ENCODE data around the gene TTC38.

Gene TTC38

GRCh38 chr22:46335201-46336118, 67.7 kb downstream of the TTC38 start, which contains the start of gene TRMU:
Gene TRMU (plus strand): TSS chr22:46335714. CDS start chr22:46335765, 51 bp downstream.
- DNase-seq, result peak; percentile 91

- no peak for DNase-seq
Observed at GRCh38 chr22:46336119-46337078, 68.6 kb downstream of the TTC38 start.

- DNase-seq, result no peak
Observed at GRCh38 chr22:46337870-46338269, 70.1 kb downstream of the TTC38 start.

GRCh38 chr22:46338636-46339035, 70.8 kb downstream of the TTC38 start:
- DNase-seq, result no peak

- DNase-seq, result no peak
Observed at GRCh38 chr22:46339956-46340355, 72.1 kb downstream of the TTC38 start.

- DNase-seq, result no peak
Observed at GRCh38 chr22:46340676-46341075, 72.9 kb downstream of the TTC38 start.
